Thyroid gland (tissue), 4 donors: ENCODE results near the gene TTC38.

Source experiments
- POLR2A ChIP-seq, 2 donors: fragments of 450-650 bp; IDR thresholded peaks; one replicate each; pipeline ENCODE4 v1.6.1; 2017; ENCODE audit warnings: antibody characterized with exemption in 2 of 2, mild to moderate bottlenecking in 2 of 2, moderate library complexity in 1 of 2
- TF ChIP-seq, protein P1 (sequence below), 6 experiments: fragments of 200-600 bp in 3 of 6; fragments of 450-650 bp in 3 of 6; sonication (generic) in 3 of 6; IDR thresholded peaks; one replicate each; pipeline ENCODE4 v1.5.1; 2016 to 2019; ENCODE audit warnings: antibody characterized with exemption in 6 of 6, mild to moderate bottlenecking in 2 of 6, inconsistent platforms in 1 of 6, moderate library complexity in 1 of 6

- TF ChIP-seq, protein P1, sequence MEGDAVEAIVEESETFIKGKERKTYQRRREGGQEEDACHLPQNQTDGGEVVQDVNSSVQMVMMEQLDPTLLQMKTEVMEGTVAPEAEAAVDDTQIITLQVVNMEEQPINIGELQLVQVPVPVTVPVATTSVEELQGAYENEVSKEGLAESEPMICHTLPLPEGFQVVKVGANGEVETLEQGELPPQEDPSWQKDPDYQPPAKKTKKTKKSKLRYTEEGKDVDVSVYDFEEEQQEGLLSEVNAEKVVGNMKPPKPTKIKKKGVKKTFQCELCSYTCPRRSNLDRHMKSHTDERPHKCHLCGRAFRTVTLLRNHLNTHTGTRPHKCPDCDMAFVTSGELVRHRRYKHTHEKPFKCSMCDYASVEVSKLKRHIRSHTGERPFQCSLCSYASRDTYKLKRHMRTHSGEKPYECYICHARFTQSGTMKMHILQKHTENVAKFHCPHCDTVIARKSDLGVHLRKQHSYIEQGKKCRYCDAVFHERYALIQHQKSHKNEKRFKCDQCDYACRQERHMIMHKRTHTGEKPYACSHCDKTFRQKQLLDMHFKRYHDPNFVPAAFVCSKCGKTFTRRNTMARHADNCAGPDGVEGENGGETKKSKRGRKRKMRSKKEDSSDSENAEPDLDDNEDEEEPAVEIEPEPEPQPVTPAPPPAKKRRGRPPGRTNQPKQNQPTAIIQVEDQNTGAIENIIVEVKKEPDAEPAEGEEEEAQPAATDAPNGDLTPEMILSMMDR (IDR thresholded peaks at IDR 0.05), result no peak
- no peak for TF ChIP-seq POLR2A (IDR thresholded peaks at IDR 0.05)
These were observed 20.3 kb downstream of the TTC38 start for GRCh38 chr22:46287873-46288751.
